Measurements from ENCODE around the gene NSUN6.
"Not testable (repeated sequence)": the region's sequence is repeated elsewhere in the genome, so short reads cannot be mapped to it uniquely, and the experiment has no call there.

NSUN6 gene

DNA sequence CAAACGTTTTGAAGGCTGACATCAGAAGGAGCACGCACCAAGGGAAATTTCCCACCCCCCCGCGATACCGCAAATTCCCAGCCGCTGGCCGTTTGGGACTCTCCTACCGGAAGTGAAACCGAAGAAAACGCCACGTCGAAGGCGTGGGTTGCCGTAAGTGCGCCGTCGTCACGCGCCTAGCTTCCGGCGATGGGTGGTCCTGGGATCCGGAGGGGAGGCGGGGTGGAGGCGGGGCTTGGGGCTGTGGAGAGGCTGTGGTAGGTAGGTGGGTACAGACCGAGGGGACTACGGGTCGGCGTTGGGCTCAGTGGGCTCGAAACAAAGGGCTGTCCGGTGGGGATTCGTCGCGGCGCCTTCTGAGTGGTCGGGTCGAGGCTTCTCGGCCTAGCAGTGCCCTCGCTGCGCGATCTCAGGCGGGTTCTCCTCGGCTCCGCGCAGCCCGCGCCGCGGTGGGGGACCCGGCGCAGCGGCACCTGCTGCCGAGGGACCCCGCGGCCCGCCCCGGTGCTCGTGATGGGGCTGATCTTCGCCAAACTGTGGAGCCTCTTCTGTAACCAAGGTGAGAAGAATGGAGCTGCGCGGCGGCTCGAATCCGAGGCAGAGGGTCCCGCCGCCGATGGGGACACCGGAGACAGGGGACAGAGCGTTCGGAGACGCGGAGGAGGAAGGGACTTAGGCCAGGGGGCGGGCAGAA is 7.9 kb upstream of the NSUN6 start, which contains the start of gene ARL5B:
Gene ARL5B (plus strand): TSS at position 307 of the 694 bp plus-strand sequence. CDS start 207 bp downstream, at position 514.
- peak; percentile 98 for DNase-seq

DNA sequence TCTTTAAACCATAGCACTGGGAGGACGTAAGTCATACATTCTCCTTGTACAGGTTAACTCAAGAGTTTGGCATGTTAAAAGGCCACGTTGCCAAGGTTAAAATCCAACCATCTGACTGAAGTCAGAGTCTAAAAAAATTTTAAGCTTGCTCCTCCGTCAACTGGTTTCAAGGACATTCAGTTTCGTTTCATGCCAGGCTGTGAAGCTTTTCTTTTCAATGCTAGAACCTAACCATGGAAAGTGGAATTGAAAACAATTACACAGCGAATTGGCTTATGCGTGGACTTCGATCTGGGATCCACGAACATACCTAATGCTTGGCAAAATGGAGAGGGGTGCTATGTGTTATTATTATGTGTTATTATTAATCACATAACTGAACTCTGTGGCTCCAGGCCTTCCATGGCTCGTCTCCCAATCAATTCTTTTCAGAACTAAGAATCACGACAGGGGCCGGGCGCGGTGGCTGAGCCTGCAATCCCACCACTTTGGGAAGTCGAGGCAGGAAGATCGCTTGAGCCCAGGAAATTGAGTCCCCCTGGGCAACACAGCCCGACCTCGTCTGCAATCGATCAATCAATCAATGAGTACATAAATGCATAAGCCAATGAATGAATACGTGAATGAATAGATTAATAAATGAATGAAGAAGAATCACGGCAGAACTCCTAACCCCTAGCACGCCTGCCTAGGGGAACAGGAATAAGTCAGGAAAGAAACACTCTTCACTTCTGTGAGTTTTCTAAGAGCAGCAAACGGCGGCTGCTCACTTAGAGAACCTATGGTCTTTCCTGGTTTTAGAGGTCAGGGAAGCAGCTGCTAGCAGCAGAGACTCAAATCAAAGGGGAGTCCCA is 7.1 kb upstream of the NSUN6 start:
- no peak for DNase-seq

DNA sequence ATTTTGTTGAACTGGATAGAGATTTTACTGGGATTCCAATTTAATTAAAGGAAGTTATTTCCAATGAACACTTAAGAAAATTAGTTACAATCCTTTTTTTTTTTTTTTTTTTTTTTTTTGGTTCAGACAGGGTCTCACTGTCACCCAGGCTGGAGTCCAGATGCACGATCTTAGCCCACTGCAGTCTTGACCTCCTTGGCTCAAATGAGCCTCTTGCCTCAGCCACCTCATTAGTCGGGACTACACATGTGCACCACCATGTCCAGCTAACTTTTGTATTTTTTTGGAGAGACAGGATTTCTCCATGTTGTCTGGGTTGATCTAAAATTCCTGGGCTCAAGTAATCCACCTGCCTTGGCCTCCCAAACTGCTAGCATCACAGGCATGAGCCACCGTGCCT is 5.3 kb upstream of the NSUN6 start:
- no peak for DNase-seq

DNA sequence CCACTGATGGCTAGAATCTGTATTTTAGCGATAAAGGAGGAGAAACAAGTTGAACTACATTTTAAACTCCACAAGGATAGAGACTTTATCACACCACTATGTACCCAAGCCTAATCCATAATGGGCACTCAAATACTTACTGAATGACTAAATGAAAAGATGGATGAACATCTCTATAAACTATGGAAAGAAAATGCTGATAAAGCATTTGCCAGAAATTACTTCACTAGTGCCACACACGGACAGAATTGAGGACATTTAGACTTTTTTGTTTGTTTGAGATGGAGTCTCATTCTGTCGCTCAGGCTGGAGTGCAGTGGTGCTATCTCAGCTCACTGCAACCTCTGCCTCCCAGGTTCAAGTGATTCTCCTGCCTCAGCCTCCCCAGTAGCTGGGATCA is 1.7 kb upstream of the NSUN6 start:
- DNase-seq: no peak

DNA sequence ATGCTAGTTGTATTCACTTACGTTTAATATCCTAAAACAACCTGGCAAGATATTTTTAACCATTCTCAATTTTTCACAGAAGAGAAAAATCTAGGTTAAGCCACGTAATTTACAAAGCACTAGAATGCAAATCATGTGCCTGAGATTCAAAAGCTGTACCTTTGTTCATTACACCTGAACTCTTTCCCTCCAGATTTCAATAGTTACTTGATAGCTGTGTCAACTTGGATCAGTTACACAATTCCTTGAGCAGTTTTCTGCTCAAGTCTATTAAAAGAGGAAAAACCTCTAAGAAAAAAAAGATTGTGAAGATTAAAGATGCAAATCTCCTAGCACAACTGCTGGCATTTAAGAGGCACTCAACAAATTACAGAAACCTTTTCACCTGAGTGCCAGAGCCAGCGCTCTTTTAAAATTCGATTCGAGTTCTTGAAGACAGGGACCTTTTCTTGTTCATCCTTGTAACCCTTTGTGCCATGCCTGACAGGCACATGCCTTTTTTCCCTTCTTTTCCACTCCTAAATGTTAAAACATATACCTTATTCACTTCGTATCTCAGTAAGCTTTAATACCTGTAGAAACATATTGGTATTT is 886 bp downstream of the NSUN6 start:
- DNase-seq: peak; percentile 25

DNA sequence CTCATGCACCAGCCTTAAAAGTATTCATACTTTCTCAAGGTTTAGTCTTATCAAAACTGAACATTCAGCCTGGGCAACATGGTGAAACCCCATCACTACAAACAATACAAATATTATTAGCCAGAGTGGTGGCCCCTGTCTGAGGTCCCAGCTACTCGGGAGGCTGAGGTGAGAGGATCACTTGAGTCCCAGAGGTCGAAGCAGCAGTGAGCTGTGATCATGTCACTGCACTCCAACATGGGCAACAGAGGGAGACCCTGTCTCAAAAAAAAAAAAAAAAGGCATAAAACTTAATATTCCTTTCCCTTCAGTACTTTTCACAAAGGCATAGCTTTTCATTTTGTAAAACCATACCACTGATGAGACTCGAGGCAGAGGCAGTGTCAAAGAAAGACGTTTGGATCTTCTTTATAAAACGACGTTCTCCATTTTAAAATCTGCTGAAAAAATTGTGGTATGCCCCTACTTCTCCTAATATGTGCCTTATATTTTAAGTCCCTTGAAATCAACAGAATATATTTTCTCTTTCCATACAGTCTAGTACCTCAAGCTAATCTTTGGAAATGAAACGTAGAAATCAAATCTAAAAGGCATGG is 1.9 kb downstream of the NSUN6 start:
- peak; percentile 25 for DNase-seq

DNA sequence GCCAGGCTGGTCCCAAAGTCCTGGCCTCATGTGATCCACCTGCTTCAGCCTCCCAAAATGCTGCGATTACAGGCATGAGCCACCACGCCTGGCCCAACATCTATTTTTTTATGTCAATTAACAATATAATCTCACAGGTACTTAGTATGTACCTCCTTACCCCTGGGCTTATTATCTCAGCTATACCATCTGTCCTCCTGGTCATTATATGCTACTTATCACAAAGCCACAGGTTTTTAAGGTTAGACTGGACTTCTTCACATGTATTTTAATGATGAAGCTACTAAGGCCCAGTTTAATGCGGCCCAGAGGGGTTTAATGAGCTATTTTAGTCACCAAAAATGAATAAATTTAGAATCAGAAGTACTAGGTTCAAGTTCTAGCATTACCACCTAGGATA is 3.4 kb downstream of the NSUN6 start:
- peak; percentile 12 for DNase-seq

DNA sequence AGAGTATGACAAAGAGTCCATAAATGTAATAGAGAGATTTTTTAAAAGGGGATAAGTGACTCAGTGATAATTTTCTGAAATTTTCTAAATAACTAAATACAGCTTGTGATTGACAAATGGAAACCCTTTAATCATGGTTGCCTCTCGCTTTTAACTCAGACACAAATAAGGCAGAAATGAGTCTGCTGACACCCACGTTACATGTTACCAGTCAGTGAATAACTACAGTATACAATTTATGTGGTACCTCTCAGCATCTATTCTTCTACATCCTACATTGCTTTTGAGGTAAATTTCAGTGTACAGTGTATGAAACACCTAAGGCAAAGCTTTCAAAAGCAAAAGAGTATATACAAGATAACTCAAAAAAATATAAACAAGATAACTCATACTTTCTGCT is 4.2 kb downstream of the NSUN6 start:
- no peak for DNase-seq

DNA sequence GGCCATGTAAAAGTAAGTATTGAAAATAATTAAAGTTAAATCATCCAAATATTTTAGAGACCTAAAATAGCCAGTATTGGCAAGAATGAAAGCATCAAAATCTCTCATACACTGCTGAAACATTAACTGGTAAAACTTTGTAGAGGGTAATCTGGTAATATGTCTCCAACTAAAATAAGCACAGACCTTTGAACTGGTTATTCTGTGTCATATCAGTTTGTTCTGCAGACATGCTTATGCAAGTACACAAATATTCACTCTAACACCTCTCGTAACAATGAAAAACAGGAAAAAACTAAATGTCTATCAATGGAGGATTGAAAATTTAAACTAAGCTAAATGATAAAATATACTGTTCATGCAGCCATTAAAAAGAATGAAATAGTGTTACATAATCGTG is 11.7 kb downstream of the NSUN6 start:
- DNase-seq: not testable (repeated sequence)

DNA sequence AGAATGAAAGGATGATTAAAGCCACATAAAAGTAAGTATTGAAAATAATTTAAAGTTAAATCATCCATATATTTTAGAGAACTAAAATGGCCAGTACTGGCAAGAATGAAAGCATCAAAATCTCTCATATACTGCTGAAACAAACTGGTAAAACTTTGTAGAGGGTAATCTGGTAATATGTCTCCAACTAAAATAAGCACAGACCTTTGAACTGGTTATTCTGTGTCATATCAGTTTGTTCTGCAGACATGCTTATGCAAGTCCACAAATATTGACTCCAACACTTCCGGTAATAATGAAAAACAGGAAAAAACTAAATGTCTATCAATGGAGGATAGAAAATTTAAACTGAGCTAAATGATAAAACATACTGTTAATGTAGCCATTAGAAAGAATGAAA is 14.0 kb downstream of the NSUN6 start:
- not testable (repeated sequence) for DNase-seq

DNA sequence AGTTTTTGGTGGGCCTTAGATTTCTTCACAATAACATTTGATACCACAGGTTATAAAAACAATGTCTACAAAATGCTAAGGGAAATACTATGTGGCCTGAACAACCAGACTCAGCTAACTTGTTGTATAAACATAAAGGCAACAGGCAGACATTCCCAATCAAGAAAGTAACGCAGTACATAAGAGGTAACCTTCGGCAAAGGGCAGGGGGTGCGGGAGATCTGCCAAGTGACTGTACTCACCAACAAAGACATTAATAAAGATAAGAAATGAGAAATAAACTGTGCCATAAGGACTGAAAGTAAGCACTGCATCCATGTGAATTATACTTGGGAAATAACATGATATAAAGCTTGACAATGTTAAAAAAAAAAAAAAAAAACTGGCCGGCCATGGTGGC is 15.4 kb downstream of the NSUN6 start:
- no peak for DNase-seq

DNA sequence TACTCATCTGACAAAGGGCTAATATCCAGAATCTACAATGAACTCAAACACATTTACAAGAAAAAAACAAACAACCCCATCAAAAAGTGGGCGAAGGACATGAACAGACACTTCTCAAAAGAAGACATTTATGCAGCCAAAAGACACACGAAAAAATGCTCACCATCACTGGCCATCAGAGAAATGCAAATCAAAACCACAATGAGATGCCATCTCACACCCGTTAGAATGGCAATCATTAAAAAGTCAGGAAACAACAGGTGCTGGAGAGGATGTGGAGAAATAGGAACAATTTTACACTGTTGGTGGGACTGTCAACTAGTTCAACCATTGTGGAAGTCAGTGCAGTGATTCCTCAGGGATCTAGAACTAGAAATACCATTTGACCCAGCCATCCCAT is 18.9 kb downstream of the NSUN6 start:
- not testable (repeated sequence) for DNase-seq

DNA sequence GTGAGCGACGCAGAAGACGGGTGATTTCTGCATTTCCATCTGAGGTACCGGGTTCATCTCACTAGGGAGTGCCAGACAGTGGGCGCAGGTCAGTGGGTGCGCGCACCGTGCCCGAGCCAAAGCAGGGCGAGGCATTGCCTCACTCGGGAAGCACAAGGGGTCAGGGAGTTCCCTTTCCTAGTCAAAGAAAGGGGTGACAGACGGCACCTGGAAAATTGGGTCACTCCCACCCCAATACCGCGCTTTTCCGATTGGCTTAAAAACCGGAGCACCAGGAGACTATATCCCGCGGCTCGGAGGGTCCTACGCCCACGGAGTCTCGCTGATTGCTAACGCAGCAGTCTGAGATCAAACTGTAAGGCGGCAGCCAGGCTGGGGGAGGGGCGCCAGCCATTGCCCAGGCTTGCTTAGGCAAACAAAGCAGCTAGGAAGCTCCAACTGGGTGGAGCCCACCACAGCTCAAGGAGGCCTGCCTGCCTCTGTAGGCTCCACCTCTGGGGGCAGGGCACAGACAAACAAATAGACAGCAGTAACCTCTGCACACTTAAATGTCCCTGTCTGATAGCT is 23.9 kb downstream of the NSUN6 start:
- peak; percentile 76 for DNase-seq

DNA sequence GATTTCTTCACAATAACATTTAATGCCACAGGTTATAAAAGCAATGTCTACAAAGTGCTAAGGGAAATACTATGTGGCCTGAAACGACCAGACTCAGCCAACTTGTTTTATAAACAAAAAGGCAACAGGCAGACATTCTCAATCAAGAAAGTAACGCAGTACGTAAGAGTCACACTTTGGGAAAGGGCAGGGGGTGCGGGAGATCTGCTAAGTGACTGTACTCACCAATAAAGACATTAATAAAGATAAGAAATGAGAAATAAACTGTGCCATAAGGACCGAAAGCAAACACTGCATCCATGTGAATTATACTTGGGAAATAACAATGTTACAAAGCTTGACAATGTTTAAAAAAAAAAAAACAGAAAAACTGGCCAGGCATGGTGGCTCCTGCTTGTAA is 25.5 kb downstream of the NSUN6 start:
- DNase-seq: no peak

DNA sequence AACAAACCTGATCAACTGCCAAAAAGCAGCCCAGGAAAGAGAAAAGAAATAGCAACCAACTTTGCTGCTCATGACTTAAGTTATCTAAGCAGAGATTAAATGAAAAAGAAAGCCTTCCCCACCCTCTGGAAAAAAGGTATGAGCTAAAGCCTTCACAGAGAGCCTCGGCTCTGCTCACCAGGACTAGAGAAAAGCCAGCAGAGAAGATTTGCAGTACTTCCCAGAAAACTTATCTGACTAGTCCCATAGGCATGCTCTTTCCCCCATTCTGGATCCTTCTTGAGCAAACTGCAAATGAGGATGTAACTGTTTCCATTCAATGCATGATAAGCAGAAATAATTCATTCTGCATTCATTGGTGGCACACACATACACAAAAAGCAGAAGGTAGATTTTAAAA is 27.7 kb downstream of the NSUN6 start:
- DNase-seq: not testable (repeated sequence)

DNA sequence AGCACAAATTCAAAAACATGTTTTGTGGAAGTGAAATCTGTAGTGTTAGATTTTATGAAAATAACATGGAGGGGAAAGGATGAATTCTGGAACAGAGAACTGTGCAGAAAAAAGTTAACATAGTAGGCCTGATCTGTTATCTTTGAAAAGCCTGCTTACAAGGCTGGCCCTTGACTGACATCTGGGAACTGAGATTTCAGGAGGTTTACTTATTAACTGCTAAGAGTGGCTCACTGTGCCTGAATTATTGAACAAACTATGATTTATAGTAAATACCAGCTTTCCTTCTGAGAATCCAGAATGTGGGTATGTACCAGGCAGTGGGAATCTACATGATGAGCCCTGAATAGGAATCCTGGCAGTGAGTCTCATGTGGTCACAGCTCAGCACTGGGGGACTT is 30.5 kb downstream of the NSUN6 start:
- no peak for DNase-seq

DNA sequence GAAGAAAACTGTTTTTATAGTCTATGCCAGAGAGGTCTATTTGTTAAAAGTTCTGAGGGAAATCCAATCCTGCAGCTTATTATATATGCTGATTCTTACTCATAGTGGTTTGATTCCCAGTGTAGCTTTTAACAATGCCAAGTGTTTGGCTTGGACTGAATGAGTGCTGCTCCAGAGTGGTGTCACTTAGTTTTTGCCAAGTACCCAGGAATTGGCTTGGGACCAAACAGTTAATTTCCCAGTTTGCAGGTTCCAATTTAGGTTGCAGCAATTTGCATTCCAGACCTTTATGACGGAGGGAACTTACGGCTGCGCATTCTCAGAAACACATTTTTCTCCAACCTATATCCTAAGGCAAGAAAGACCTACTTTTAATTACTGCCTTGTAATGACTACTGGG is 32.4 kb downstream of the NSUN6 start:
- no peak for DNase-seq

DNA sequence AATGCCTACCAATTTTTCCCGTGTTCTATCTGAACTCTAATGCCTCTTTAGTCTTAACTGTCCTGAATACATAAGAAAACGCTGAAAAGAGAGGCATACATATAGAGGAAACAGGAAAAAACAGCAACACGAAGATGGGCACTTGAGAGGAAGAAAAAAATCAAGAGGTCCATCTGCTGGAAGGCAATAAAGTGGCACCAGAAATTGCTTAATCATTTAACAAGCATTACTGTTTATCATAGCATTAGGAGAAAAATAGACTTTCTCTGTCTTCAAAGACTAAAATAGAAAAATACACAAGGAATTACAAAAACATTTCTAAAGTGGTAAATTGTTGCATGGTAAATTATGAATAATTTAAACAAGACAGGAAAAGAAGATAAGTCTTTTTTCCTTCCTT is 35.0 kb downstream of the NSUN6 start:
- DNase-seq: peak; percentile 50

DNA sequence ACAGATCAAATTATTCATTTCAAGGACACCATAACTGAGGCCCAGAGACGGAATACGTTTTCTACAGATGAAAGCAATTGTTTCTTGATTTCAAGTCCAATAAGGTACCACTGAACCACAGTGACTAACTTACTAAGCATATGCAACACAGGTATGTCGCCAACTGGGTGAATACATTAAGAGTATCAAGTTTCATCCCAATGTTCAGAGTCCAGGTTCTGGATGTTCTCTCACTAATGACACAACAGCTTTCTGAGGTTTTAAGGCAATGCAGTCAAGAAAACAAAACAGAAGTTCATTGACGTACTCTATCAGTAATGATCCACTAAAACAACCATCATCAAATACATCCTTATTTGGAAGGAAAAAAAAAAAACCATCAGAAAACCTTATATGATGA is 35.8 kb downstream of the NSUN6 start:
- DNase-seq: no peak

DNA sequence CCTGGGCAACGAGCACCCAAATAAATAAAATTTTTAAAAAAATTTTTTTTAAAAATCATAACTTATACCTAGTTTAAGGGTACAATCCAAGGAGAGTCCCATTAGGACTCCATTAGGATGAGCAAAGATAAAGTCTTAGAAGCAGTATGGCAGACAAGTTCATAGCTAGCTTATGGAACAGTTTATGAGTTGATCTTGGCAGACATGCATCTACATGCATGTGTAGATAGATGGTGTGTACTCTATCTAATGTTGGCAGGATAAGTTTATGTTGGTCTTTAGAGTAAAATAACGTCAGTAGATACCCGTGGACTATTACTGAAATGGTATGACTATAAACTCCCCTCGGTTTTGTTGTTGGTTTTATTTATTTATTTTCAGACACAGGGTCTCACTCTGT is 40.2 kb downstream of the NSUN6 start:
- DNase-seq: no peak

DNA sequence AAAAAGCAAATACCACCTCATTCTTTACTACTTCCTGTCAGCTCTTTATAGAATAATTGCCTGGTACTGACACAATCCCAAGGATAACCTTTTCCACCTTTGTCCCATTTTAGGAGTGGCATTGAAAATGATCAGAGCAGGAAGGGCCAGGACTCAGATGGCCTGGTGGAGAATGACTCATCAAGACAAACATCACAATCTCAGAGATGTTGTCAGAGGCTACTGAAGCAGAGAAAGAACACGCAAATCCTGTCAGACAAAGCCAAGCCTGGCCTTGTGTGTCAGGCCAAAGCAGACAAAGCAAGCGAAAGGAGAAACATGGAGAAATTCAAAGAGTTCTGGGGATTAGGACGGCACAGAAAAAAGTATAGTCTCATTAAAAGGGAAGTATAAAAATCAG is 40.9 kb downstream of the NSUN6 start:
- no peak for DNase-seq

DNA sequence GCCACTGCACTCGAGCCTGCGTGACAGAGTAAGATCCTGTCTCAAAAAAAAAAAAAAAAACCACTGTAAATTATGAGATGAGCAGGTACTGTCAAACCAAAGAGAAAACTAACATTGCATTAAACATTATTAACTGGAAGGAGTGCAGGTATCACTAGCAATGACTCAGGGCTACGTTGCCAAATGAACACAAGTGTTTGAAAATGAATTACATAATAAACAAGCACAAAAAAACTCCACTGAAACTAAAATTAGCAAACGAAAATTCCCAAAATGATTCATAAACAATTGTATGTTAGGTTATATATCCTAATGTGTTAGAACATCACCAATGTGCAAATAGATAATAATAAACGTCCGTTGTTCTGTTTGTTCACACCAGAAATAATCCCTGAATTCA is 42.8 kb downstream of the NSUN6 start:
- no peak for DNase-seq
